ENCODE results near the gene CDC42BPB.

GRCh38 chr14:103015426-103015825, 41.9 kb downstream of the CDC42BPB start:
- TF ChIP-seq, protein P1, sequence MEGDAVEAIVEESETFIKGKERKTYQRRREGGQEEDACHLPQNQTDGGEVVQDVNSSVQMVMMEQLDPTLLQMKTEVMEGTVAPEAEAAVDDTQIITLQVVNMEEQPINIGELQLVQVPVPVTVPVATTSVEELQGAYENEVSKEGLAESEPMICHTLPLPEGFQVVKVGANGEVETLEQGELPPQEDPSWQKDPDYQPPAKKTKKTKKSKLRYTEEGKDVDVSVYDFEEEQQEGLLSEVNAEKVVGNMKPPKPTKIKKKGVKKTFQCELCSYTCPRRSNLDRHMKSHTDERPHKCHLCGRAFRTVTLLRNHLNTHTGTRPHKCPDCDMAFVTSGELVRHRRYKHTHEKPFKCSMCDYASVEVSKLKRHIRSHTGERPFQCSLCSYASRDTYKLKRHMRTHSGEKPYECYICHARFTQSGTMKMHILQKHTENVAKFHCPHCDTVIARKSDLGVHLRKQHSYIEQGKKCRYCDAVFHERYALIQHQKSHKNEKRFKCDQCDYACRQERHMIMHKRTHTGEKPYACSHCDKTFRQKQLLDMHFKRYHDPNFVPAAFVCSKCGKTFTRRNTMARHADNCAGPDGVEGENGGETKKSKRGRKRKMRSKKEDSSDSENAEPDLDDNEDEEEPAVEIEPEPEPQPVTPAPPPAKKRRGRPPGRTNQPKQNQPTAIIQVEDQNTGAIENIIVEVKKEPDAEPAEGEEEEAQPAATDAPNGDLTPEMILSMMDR (IDR thresholded peaks at IDR 0.05), result no peak
- TF ChIP-seq EZH2phosphoT487 (IDR thresholded peaks at IDR 0.05), result no peak

Data from neural progenitor cell (in vitro differentiated cells).